K562 (cell line): ENCODE results near the gene CIB1. TPM values are rescaled to one million over a fixed set of nuclear protein-coding genes. Genes with fewer than 3 reads are reported as not detected.
A peak's percentile ranks its signal among the peaks of the same experiment; 100 is the strongest.

Experiments used
- ATAC-seq: fragments of 200-7000 bp; cut with Tn5 transposase; 3 replicates; pipeline ENCODE4 v1.9.1; 2020; ENCODE audit warnings: moderate library complexity
- BruUV-seq: library from RNA; stranded (reverse); fragments of 400-500 nt; replicated peaks from 2 replicates; lab custom pipeline; 2021; lab: Mats Ljungman, UMichigan
- CTCF ChIA-PET: fragments of 300-600 bp; formaldehyde crosslinking; extraction: SDS; loops from one replicate; lab custom pipeline; 2021; ENCODE audit warnings: low intra/inter-chr PET ratio; lab: Yijun Ruan, JAX
- POLR2A ChIA-PET: fragments of 300-600, 350-650 bp; sonication (Branson Sonifier 250); formaldehyde crosslinking; extraction: SDS; loops from one replicate; lab custom pipeline; 2021; ENCODE audit warnings: antibody characterized with exemption, inconsistent platforms; lab: Yijun Ruan, JAX
- DNase-seq, 4 experiments: peaks; one replicate each; pipeline versions ENCODE4 v3.0.0 to v3.0.0-alpha.2; 2011 to 2018; ENCODE audit warnings: low spot score in 3 of 4, mixed read lengths in 3 of 4; ENCODE audit errors: extremely low read depth in 1 of 4
- FAIRE-seq: peaks from 2 replicates; lab custom pipeline; 2011; peaks lifted over from hg19 to GRCh38; lab: Jason Lieb, UNC
- H2AFZ ChIP-seq: 2 replicates; pipeline ENCODE4 v1.6.0; 2011; ENCODE audit warnings: low read depth, low read length, control low read depth, inconsistent platforms
- H3K27ac ChIP-seq: fragments of 200-600 bp; 3 replicates; pipeline ENCODE4 v1.8.0; 2011; ENCODE audit warnings: low read depth, mild to moderate bottlenecking, control low read depth, inconsistent platforms, low read length, moderate library complexity, mixed read lengths; ENCODE audit errors: extremely low read depth
- H3K27me3 ChIP-seq, 2 experiments: fragments of 300-600 bp in 1 of 2; 2 replicates in 1 of 2; 3 replicates in 1 of 2; pipeline versions ENCODE4 v1.6.0 to v1.8.0; 2011; ENCODE audit warnings: inconsistent platforms in 2 of 2, low read length in 2 of 2, mild to moderate bottlenecking in 1 of 2, mixed read lengths in 1 of 2, moderate library complexity in 1 of 2; ENCODE audit not compliant: control insufficient read depth in 2 of 2, insufficient read depth in 2 of 2
- H3K36me3 ChIP-seq: fragments of 300-600 bp; 3 replicates; pipeline ENCODE4 v1.8.0; 2011; ENCODE audit warnings: mild to moderate bottlenecking, low read length, inconsistent platforms; ENCODE audit not compliant: control insufficient read depth, insufficient read depth
- H3K4me1 ChIP-seq, 2 experiments: fragments of 200-600 bp in 1 of 2; replicated peaks in 1 of 2; 2 replicates in 1 of 2; 3 replicates in 1 of 2; pipeline versions ENCODE4 v1.5.1 to v1.8.0; 2011; ENCODE audit warnings: inconsistent platforms in 2 of 2, low read length in 2 of 2, mild to moderate bottlenecking in 1 of 2, mixed read lengths in 1 of 2, moderate library complexity in 1 of 2; ENCODE audit not compliant: control insufficient read depth in 2 of 2, insufficient read depth in 2 of 2
- H3K4me2 ChIP-seq: 2 replicates; pipeline ENCODE4 v1.6.1; 2011; ENCODE audit warnings: low read length, control low read depth, inconsistent platforms, mixed read lengths; ENCODE audit not compliant: insufficient read depth
- H3K4me3 ChIP-seq: fragments of 200-600 bp; sonication (generic), shearing (Covaris generic); 2 replicates; pipeline ENCODE4 v1.5.1; 2016; ENCODE audit warnings: control low read depth, inconsistent platforms
- H3K79me2 ChIP-seq: fragments of 200-600 bp; 3 replicates; pipeline ENCODE4 v1.8.0; 2011; ENCODE audit warnings: low read length, inconsistent platforms; ENCODE audit not compliant: control insufficient read depth, insufficient read depth
- H3K9ac ChIP-seq, 2 experiments: 2 replicates each; pipeline versions ENCODE4 v1.6.0 to v1.6.1; 2011; ENCODE audit warnings: low read depth in 2 of 2, low read length in 2 of 2, control low read depth in 1 of 2, inconsistent platforms in 1 of 2, mild to moderate bottlenecking in 1 of 2, mixed read lengths in 1 of 2; ENCODE audit not compliant: insufficient read depth in 1 of 2
- H3K9me1 ChIP-seq: one replicate; pipeline ENCODE4 v1.6.0; 2011; ENCODE audit warnings: inconsistent platforms, mild to moderate bottlenecking, low read length, moderate library complexity; ENCODE audit not compliant: control insufficient read depth, insufficient read depth
- H3K9me3 ChIP-seq: replicated peaks from 2 replicates; pipeline ENCODE4 v1.5.1; 2011; ENCODE audit warnings: low read depth, low read length, inconsistent platforms; ENCODE audit not compliant: control insufficient read depth, insufficient read depth
- H4K20me1 ChIP-seq: replicated peaks from 2 replicates; pipeline ENCODE4 v1.6.1; 2011; ENCODE audit warnings: low read length, inconsistent platforms, mixed read lengths; ENCODE audit not compliant: control insufficient read depth, insufficient read depth
- CSDE1 ChIP-seq, 2 experiments: fragments of 450-650 bp; IDR thresholded peaks; 2 replicates each; pipeline ENCODE4 v1.6.1; 2016; ENCODE audit warnings: mild to moderate bottlenecking in 1 of 2
- RB1 ChIP-seq: fragments of 450-650 bp; IDR thresholded peaks from 2 replicates; pipeline ENCODE4 v1.6.1; 2017; ENCODE audit warnings: low read depth, mild to moderate bottlenecking
- SLC30A9 ChIP-seq: fragments of 250-450 bp; sonication (Bioruptor Pico); IDR thresholded peaks from 2 replicates; pipeline ENCODE4 v1.8.0; 2022; ENCODE audit warnings: mild to moderate bottlenecking, moderate library complexity
- TFAM ChIP-seq: fragments of 250-450 bp; sonication (Bioruptor Pico); conservative IDR thresholded peaks from 2 replicates; pipeline ENCODE4 v1.5.0; 2021; ENCODE audit warnings: mild to moderate bottlenecking, moderate library complexity
- WGBS: fragments of 100-300 bp; shearing (Covaris generic); methylation state at CpG from one replicate; pipeline ENCODE4 v1.1.6; 2016; ENCODE audit warnings: low coverage, mixed read lengths; ENCODE audit not compliant: insufficient coverage; ENCODE audit errors: missing lambda C conversion rate; 5-methylcytosine and 5-hydroxymethylcytosine counted together
- in situ Hi-C: fragments of 300-500 bp; cut with MboI; formaldehyde crosslinking; loops from 4 replicates; pipeline ENCODE4 v1.15.0; 2018; ENCODE audit warnings: inconsistent platforms, mixed read lengths
- intact Hi-C: fragments of 100-400 bp; cut with micrococcal nuclease; formaldehyde crosslinking; loops from 2 replicates; pipeline ENCODE4 v1.14.2; 2022
- polyA plus RNA-seq, 8 experiments: library from polyadenylated mRNA; depleted of rRNA in 4 of 8; stranded (reverse) in 5 of 8; unstranded in 3 of 8; fragments of >200 nt; fragmentation: Nextera tagmentation in 2 of 8; fragmentation: Illumina TruSeq in 1 of 8; extraction: Ambion mirVana in 2 of 8; extraction: Trizol in 1 of 8; gene quantifications; 2 replicates each; pipeline versions ENCODE4 v1.2.1 to v1.2.3, GENCODE V29; 2011 to 2014; ENCODE audit warnings: inconsistent platforms in 1 of 8, missing spikeins in 1 of 8
- total RNA-seq, 7 experiments: library from RNA; depleted of rRNA in 6 of 7; stranded (reverse); fragments of >200 nt in 6 of 7; fragmentation: Illumina TruSeq in 2 of 7; extraction: Trizol in 2 of 7; gene quantifications; 2 replicates each; pipeline versions ENCODE4 v1.2.1 to v1.2.3, GENCODE V29; 2011 to 2021; ENCODE audit warnings: low replicate concordance in 1 of 7
- TF ChIP-seq, protein P1 (sequence below), 3 experiments: IDR thresholded peaks in 2 of 3; conservative IDR thresholded peaks in 1 of 3; 2 replicates each; pipeline ENCODE4 v1.5.1; 2011 to 2012; ENCODE audit warnings: low read length in 3 of 3, mild to moderate bottlenecking in 3 of 3, control low read depth in 2 of 3, improper control_type of control experiment in 1 of 3, inconsistent platforms in 1 of 3, low read depth in 1 of 3, mixed read lengths in 1 of 3, moderate library complexity in 1 of 3; ENCODE audit not compliant: insufficient read depth in 2 of 3
- TF ChIP-seq, protein P2 (sequence below): sonication (generic); formaldehyde crosslinking; IDR thresholded peaks from 2 replicates; pipeline ENCODE4 v1.8.1; 2023; ENCODE audit warnings: mild to moderate bottlenecking, missing genetic modification reagents
- TF ChIP-seq, protein P3 (sequence below): fragments of 450-650 bp; IDR thresholded peaks from one replicate; pipeline ENCODE4 v1.6.1; 2018; ENCODE audit warnings: mild to moderate bottlenecking, moderate library complexity; ENCODE audit not compliant: partially characterized antibody
- TF ChIP-seq, protein P4 (sequence below): fragments of 200-800 bp; sonication (Bioruptor generic); IDR thresholded peaks from 2 replicates; pipeline ENCODE4 v1.6.1; 2016; ENCODE audit warnings: missing genetic modification characterization, missing compliant biosample characterization

CIB1 gene
- total and polyA plus RNA-seq, 9 of the 15 experiments (the other 6 are each of a cell fraction or from before 2014, with no cell fraction given) = 14.9 to 136 (median 64.5) TPM

DNA sequence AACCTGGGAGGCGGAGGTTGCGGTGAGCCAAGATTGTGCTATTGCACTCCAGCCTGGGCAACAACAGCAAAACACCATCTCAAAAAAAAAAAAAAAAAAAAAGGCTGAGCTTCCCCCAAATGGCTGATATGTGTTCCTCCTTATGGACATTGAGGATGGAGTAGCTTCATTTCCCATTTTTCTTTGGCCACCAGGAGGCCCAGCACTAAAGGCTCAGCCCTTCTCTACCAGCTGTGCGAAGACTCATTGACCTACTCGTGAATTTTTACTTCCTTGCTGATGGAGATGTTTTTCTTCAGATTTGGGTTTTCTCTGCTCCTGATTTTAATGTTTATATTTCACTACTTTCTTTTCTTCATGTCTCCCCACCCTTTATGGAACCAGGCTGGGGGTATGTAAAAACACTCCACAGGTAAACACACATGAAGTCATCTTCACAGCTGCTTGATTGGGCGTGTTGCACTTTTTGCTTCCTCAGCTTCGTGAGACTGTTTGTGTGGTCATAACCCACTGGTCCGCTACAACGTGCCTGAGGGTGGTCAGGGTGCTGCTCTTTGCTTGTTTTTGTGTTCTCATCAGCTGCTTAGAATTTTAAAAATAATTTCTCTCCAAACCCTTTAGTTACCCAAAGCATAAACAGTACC lies 19.1 kb downstream of the CIB1 start (continued):
- TF ChIP-seq, protein P1, sequence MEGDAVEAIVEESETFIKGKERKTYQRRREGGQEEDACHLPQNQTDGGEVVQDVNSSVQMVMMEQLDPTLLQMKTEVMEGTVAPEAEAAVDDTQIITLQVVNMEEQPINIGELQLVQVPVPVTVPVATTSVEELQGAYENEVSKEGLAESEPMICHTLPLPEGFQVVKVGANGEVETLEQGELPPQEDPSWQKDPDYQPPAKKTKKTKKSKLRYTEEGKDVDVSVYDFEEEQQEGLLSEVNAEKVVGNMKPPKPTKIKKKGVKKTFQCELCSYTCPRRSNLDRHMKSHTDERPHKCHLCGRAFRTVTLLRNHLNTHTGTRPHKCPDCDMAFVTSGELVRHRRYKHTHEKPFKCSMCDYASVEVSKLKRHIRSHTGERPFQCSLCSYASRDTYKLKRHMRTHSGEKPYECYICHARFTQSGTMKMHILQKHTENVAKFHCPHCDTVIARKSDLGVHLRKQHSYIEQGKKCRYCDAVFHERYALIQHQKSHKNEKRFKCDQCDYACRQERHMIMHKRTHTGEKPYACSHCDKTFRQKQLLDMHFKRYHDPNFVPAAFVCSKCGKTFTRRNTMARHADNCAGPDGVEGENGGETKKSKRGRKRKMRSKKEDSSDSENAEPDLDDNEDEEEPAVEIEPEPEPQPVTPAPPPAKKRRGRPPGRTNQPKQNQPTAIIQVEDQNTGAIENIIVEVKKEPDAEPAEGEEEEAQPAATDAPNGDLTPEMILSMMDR (IDR thresholded peaks at IDR 0.05 in 2 of 3, conservative IDR thresholded peaks at IDR 0.05 in 1 of 3; ENCODE audit: insufficient read depth in 2 of 3, low read depth in 1 of 3, low read length in 3 of 3) = peak in 2 of 3 experiments; percentile 34 to 36; a peak in 4 of 6 replicates

DNA sequence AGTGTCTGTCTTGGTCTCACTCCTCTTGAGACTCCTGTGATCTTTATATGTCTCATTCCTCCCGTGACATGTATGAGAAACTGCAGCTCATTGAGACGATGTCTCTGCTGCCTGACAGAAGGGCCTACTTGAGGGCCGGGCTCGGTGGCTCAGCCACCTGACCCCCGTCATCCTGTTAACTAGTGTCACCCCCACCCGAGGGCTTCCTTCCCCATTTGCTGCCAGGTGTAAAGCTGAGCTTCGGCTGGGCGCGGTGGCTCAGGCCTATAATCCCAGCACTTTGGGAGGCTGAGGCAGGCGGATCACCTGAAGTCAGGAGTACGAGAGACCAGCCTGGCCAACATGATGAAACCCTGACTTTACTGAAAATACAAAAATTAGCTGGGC lies 19.9 kb downstream of the CIB1 start:
- Histone ChIP-seq H3K4me3 (no peak overlapping the region), H3K79me2 (peaks cover 51% of the 10 kb centered on the region), H3K9me1 (no peaks in the 10 kb centered on the region), H3K27me3 (no peaks in the 10 kb centered on the region), H3K9me3 (no peaks in the 10 kb centered on the region), H4K20me1 (no peaks in the 10 kb centered on the region; the same call in none of the 2 replicates), H3K9ac (peak overlapping the region in 1 of 2 experiments; percentile 85; a peak in 2 of 4 replicates), H3K4me1 (peaks cover 10 to 35% of the 10 kb centered on the region in 2 experiments; a peak in 4 of 5 replicates), H3K36me3 (peaks cover 67% of the 10 kb centered on the region; the same call in 2 of the 3 replicates), H2AFZ (no peak overlapping the region), H3K4me2 (peak overlapping the region; percentile 3; the same call in 1 of the 2 replicates), H3K27ac (peak overlapping the region; percentile 41; the same call in 1 of the 3 replicates)
- intact Hi-C loops (no loop called here), in situ Hi-C loops (no loop called here)
- WGBS = 72% methylated on average over 11 of the region's 11 CpGs
- BruUV-seq = no TSS peak
- FAIRE-seq = no peak
- DNase-seq = no peak
- ATAC-seq = peak; percentile 53
- POLR2A ChIA-PET = interaction anchor here (0.6 to 1.2 kb wide), 3 partner anchors 9 to 21 kb away, joined by 3 to 5 read pairs (median 4); partner anchors contain the start of gene SEMA4B
- CTCF ChIA-PET = no interaction called here
- TF ChIP-seq, protein P2, sequence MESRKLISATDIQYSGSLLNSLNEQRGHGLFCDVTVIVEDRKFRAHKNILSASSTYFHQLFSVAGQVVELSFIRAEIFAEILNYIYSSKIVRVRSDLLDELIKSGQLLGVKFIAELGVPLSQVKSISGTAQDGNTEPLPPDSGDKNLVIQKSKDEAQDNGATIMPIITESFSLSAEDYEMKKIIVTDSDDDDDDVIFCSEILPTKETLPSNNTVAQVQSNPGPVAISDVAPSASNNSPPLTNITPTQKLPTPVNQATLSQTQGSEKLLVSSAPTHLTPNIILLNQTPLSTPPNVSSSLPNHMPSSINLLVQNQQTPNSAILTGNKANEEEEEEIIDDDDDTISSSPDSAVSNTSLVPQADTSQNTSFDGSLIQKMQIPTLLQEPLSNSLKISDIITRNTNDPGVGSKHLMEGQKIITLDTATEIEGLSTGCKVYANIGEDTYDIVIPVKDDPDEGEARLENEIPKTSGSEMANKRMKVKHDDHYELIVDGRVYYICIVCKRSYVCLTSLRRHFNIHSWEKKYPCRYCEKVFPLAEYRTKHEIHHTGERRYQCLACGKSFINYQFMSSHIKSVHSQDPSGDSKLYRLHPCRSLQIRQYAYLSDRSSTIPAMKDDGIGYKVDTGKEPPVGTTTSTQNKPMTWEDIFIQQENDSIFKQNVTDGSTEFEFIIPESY = no peak
- TF ChIP-seq CSDE1 (IDR thresholded peaks at IDR 0.05) (no peak), SLC30A9 (no peak), TFAM (CRISPR knock-in tag) (no peak), RB1 (no peak)
- TF ChIP-seq, protein P3, sequence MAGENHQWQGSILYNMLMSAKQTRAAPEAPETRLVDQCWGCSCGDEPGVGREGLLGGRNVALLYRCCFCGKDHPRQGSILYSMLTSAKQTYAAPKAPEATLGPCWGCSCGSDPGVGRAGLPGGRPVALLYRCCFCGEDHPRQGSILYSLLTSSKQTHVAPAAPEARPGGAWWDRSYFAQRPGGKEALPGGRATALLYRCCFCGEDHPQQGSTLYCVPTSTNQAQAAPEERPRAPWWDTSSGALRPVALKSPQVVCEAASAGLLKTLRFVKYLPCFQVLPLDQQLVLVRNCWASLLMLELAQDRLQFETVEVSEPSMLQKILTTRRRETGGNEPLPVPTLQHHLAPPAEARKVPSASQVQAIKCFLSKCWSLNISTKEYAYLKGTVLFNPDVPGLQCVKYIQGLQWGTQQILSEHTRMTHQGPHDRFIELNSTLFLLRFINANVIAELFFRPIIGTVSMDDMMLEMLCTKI = no peak
- TF ChIP-seq, protein P4, sequence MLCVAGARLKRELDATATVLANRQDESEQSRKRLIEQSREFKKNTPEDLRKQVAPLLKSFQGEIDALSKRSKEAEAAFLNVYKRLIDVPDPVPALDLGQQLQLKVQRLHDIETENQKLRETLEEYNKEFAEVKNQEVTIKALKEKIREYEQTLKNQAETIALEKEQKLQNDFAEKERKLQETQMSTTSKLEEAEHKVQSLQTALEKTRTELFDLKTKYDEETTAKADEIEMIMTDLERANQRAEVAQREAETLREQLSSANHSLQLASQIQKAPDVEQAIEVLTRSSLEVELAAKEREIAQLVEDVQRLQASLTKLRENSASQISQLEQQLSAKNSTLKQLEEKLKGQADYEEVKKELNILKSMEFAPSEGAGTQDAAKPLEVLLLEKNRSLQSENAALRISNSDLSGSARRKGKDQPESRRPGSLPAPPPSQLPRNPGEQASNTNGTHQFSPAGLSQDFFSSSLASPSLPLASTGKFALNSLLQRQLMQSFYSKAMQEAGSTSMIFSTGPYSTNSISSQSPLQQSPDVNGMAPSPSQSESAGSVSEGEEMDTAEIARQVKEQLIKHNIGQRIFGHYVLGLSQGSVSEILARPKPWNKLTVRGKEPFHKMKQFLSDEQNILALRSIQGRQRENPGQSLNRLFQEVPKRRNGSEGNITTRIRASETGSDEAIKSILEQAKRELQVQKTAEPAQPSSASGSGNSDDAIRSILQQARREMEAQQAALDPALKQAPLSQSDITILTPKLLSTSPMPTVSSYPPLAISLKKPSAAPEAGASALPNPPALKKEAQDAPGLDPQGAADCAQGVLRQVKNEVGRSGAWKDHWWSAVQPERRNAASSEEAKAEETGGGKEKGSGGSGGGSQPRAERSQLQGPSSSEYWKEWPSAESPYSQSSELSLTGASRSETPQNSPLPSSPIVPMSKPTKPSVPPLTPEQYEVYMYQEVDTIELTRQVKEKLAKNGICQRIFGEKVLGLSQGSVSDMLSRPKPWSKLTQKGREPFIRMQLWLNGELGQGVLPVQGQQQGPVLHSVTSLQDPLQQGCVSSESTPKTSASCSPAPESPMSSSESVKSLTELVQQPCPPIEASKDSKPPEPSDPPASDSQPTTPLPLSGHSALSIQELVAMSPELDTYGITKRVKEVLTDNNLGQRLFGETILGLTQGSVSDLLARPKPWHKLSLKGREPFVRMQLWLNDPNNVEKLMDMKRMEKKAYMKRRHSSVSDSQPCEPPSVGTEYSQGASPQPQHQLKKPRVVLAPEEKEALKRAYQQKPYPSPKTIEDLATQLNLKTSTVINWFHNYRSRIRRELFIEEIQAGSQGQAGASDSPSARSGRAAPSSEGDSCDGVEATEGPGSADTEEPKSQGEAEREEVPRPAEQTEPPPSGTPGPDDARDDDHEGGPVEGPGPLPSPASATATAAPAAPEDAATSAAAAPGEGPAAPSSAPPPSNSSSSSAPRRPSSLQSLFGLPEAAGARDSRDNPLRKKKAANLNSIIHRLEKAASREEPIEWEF = no peak
